Tibial artery (tissue), 4 donors: ENCODE data around the gene PACRGL.
"Not testable (repeated sequence)": the region's sequence is repeated elsewhere in the genome, so short reads cannot be mapped to it uniquely, and the experiment has no call there.

Source experiments
- DNase-seq, 2 donors: peaks; one replicate each; pipeline ENCODE4 v3.0.0-alpha.2; 2019
- H3K27ac ChIP-seq, 2 donors: fragments of 200-600 bp; sonication (generic) in 1 of 2; 1 replicate in 1 of 2; 2 replicates in 1 of 2; pipeline ENCODE4 v1.5.1; 2018 to 2019; ENCODE audit warnings: mild to moderate bottlenecking in 1 of 2
- H3K27me3 ChIP-seq, 2 donors: fragments of 200-600 bp; sonication (generic) in 1 of 2; one replicate each; pipeline versions ENCODE4 v1.5.1 to v1.6.0; 2016 to 2019
- H3K36me3 ChIP-seq, 3 donors: fragments of 200-600 bp; sonication (generic) in 2 of 3; one replicate each; pipeline ENCODE4 v1.5.1; 2016 to 2019; ENCODE audit warnings: mild to moderate bottlenecking in 2 of 3
- H3K4me1 ChIP-seq, 4 donors: fragments of 200-600 bp; sonication (generic) in 2 of 4; 1 replicate in 3 of 4; 2 replicates in 1 of 4; pipeline ENCODE4 v1.5.1; 2016 to 2019
- H3K4me3 ChIP-seq, 2 donors: fragments of 200-600 bp; sonication (generic) in 1 of 2; 1 replicate in 1 of 2; 2 replicates in 1 of 2; pipeline ENCODE4 v1.5.1; 2018 to 2019; ENCODE audit warnings: mild to moderate bottlenecking in 2 of 2
- H3K9me3 ChIP-seq, 3 donors: fragments of 200-600 bp; sonication (generic) in 1 of 3; one replicate each; pipeline ENCODE4 v1.5.1; 2016 to 2019
- intact Hi-C: fragments of 100-400 bp; cut with DNase I; formaldehyde crosslinking; loops from one replicate; pipeline ENCODE4 v1.15.0; 2023; ENCODE audit warnings: low total_unique reads
- TF ChIP-seq, protein P1 (sequence below), 2 experiments: fragments of 200-600 bp in 1 of 2; fragments of 450-650 bp in 1 of 2; IDR thresholded peaks; one replicate each; pipeline ENCODE4 v1.5.1; 2017 to 2019; ENCODE audit warnings: antibody characterized with exemption in 2 of 2, mild to moderate bottlenecking in 1 of 2, moderate library complexity in 1 of 2

The PACRGL gene

DNA sequence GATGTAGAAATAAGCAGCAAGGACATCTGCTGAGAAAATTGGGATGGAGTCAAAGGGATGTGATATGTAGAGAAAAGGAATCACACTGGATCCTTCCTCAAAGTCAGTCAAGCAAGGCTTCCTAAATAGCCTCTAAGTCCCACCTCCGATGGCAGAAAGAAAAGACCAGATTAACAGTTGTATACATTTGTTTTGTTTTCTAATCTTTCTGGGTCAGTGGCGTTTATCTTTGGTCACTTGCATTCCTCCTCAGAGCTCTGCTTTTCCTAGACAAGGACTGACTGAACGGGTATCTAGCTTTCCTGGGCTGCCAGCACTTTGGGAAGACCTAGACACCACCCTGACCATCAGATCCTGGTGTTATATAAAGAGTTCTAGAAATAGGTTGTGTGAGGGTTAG lies 23.2 kb downstream of the PACRGL start:
- intact Hi-C loops: no loop called here
- no peaks in the 10 kb centered on the region for H3K27me3 ChIP-seq
- TF ChIP-seq, protein P1, sequence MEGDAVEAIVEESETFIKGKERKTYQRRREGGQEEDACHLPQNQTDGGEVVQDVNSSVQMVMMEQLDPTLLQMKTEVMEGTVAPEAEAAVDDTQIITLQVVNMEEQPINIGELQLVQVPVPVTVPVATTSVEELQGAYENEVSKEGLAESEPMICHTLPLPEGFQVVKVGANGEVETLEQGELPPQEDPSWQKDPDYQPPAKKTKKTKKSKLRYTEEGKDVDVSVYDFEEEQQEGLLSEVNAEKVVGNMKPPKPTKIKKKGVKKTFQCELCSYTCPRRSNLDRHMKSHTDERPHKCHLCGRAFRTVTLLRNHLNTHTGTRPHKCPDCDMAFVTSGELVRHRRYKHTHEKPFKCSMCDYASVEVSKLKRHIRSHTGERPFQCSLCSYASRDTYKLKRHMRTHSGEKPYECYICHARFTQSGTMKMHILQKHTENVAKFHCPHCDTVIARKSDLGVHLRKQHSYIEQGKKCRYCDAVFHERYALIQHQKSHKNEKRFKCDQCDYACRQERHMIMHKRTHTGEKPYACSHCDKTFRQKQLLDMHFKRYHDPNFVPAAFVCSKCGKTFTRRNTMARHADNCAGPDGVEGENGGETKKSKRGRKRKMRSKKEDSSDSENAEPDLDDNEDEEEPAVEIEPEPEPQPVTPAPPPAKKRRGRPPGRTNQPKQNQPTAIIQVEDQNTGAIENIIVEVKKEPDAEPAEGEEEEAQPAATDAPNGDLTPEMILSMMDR (IDR thresholded peaks at IDR 0.05): no peak
- no peak for DNase-seq
- no peaks in the 10 kb centered on the region for H3K4me1 ChIP-seq
- no peak overlapping the region for H3K4me3 ChIP-seq
- H3K36me3 ChIP-seq: peaks cover 76 to 94% (median 79%) of the 10 kb centered on the region in 3 donors
- H3K27ac ChIP-seq: no peak overlapping the region
- peaks cover 3 to 10% (median 6%) of the 10 kb centered on the region in 3 donors for H3K9me3 ChIP-seq

DNA sequence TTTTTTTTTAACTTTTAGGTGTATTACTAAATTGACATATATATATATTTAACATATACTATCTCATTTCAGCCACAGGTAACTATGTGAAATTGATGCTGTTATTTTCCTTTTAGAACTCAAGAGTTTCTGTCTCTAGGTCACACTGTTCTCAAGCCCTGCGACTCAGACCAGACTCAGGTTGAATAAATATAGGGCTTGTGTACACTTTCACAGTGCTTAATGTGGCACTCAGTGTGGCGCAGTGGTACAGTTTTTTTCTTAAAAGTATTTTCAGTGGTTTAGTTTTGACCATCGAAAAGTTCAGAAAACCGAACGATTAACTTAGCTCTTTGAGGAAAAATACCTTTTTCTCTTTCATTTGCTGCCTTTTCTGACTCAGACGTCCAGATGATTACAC lies 24.7 kb downstream of the PACRGL start:
- no peak overlapping the region for H3K27ac ChIP-seq
- intact Hi-C loops: no loop called here
- peaks cover 3 to 10% (median 6%) of the 10 kb centered on the region in 3 donors for H3K9me3 ChIP-seq
- no peak for DNase-seq
- no peaks in the 10 kb centered on the region for H3K27me3 ChIP-seq
- TF ChIP-seq, protein P1 (IDR thresholded peaks at IDR 0.05): no peak
- H3K4me1 ChIP-seq: no peaks in the 10 kb centered on the region
- no peak overlapping the region for H3K4me3 ChIP-seq
- H3K36me3 ChIP-seq: peaks cover 80 to 91% (median 82%) of the 10 kb centered on the region in 3 donors

DNA sequence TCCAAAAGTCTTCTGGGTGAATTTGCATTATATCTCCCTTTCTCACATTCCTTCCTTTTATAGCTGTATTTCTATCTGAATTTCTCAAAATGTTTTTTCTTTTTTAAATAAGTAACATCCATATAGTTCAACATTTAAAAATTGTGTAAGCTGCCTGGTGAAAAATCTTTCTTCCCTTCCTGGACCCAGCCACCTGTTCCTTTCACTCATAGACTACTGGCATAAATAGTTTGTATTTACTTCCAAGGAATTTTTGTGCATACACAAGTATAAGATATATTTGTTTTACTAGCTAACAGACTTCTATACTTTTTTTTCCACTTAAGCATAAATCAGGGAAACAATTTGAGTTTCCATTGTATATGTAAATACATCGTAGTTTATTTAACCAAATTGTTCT lies 35.7 kb downstream of the PACRGL start:
- intact Hi-C loops: no loop called here
- no peaks in the 10 kb centered on the region for H3K27me3 ChIP-seq
- no peak overlapping the region for H3K4me3 ChIP-seq

DNA sequence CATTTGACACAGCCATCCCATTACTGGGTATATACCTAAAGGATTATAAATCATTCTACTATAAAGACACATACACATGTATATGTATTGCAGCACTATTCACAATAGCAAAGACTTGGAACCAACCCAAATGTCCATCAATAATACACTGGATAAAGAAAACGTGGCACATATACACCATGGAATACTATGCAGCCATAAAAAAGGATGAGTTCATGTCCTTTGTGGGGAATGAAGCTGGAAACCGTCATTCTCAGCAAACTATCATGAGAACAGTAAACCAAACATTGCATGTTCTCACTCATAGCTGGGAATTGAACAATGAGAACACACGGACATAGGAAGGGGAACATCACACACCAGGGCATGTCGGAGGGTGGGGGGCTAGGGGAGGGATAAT lies 45.7 kb downstream of the PACRGL start:
- intact Hi-C loops, DNase-seq, H3K4me1 ChIP-seq: not testable (repeated sequence)

More for the DNA sequence above, 35.7 kb downstream of the PACRGL start:
- TF ChIP-seq, protein P1 (IDR thresholded peaks at IDR 0.05): no peak
- DNase-seq: no peak
- peaks cover 60 to 80% (median 79%) of the 10 kb centered on the region in 3 donors for H3K36me3 ChIP-seq
- H3K27ac ChIP-seq: no peak overlapping the region
- H3K4me1 ChIP-seq: no peaks in the 10 kb centered on the region
- H3K9me3 ChIP-seq: peaks cover 0 to 37% (median 7%) of the 10 kb centered on the region in 3 donors

GRCh38 chr4:20752641-20753040 lies 52.4 kb downstream of the PACRGL start:
- H3K4me3 ChIP-seq: no peak overlapping the region
- intact Hi-C loops: no loop called here
- H3K4me1 ChIP-seq: no peaks in the 10 kb centered on the region
- no peaks in the 10 kb centered on the region for H3K27me3 ChIP-seq
- no peak for DNase-seq
- H3K27ac ChIP-seq: no peak overlapping the region
- TF ChIP-seq, protein P1 (IDR thresholded peaks at IDR 0.05): no peak
- peaks cover 0 to 7% (median 0%) of the 10 kb centered on the region in 3 donors for H3K36me3 ChIP-seq
- H3K9me3 ChIP-seq: no peaks in the 10 kb centered on the region

More for the DNA sequence above, 45.7 kb downstream of the PACRGL start:
- H3K4me3 ChIP-seq, H3K27ac ChIP-seq, H3K36me3 ChIP-seq, H3K27me3 ChIP-seq: not testable (repeated sequence)
- H3K9me3 ChIP-seq: peaks cover 0 to 38% (median 0%) of the 10 kb centered on the region in 3 donors

DNA sequence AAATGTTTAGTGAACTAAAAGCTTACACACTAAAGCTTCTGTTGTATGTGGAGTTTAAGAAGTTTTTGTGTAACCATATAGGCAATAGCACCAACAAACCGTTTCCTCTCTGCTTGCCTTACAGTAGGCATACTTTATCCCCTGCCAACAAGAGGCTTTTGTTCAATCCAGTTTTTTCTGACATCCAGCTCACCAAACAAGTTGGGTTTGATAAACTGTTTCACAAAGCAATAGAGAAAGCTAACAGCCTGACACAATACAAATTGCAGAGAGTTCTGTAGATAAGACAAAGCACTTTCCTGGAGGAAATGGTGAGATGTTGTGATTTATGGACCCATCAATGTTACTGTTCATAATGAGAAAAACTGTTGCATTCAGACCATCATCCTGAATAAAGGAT lies 53.8 kb downstream of the PACRGL start:
- intact Hi-C loops: no loop called here
- Histone ChIP-seq H3K9me3 (no peaks in the 10 kb centered on the region), H3K27me3 (no peaks in the 10 kb centered on the region), H3K36me3 (peaks cover 0 to 7% (median 0%) of the 10 kb centered on the region in 3 donors), H3K27ac (no peak overlapping the region), H3K4me1 (no peaks in the 10 kb centered on the region), H3K4me3 (no peak overlapping the region)
- TF ChIP-seq, protein P1 (IDR thresholded peaks at IDR 0.05): no peak
- no peak for DNase-seq
